Neural progenitor cell (in vitro differentiated cells): ENCODE results near the gene CFAP97D2. TPM values are rescaled to one million over a fixed set of nuclear protein-coding genes. Genes with fewer than 3 reads are reported as not detected.

Experiments
- DNase-seq: peaks from one replicate; pipeline ENCODE4 v3.0.0-alpha.2; 2016; ENCODE audit warnings: low spot score
- H2AFZ ChIP-seq: fragments of 200-600 bp; sonication (generic); replicated peaks from 2 replicates; pipeline ENCODE4 v1.6.1; 2016; ENCODE audit warnings: antibody characterized with exemption
- H3F3A ChIP-seq: fragments of 200-600 bp; sonication (generic); 2 replicates; pipeline ENCODE4 v1.6.1; 2016; ENCODE audit warnings: antibody characterized with exemption, low read depth
- H3K27ac ChIP-seq: fragments of 200-600 bp; sonication (generic); 2 replicates; pipeline ENCODE4 v1.5.1; 2016; ENCODE audit warnings: mild to moderate bottlenecking
- H3K27me3 ChIP-seq: fragments of 200-600 bp; sonication (generic); 2 replicates; pipeline ENCODE4 v1.6.1; 2016; ENCODE audit warnings: mild to moderate bottlenecking, moderate library complexity
- H3K36me3 ChIP-seq: fragments of 200-600 bp; sonication (generic); 2 replicates; pipeline ENCODE4 v1.5.1; 2016
- H3K4me1 ChIP-seq: fragments of 200-600 bp; sonication (generic); 2 replicates; pipeline ENCODE4 v1.6.1; 2016; ENCODE audit warnings: mixed run types
- H3K4me2 ChIP-seq: fragments of 200-600 bp; sonication (generic); 2 replicates; pipeline ENCODE4 v1.6.1; 2016
- H3K4me3 ChIP-seq: fragments of 200-600 bp; sonication (generic); 2 replicates; pipeline ENCODE4 v1.5.1; 2016
- H3K79me2 ChIP-seq: fragments of 200-600 bp; sonication (generic); 2 replicates; pipeline ENCODE4 v1.6.1; 2016; ENCODE audit warnings: low read depth
- H3K9ac ChIP-seq: fragments of 200-600 bp; sonication (generic); 2 replicates; pipeline ENCODE4 v1.6.1; 2016
- H3K9me3 ChIP-seq: fragments of 200-600 bp; sonication (generic); 2 replicates; pipeline ENCODE4 v1.5.1; 2016; ENCODE audit warnings: low read depth
- H4K20me1 ChIP-seq: fragments of 200-600 bp; sonication (generic); 2 replicates; pipeline ENCODE4 v1.6.1; 2016; ENCODE audit warnings: low read depth
- H3K27ac Mint-ChIP-seq: 3 replicates; pipeline ENCODE4 v1.8.0; 2021; ENCODE audit warnings: mixed read lengths
- H3K27me3 Mint-ChIP-seq: 2 replicates; pipeline ENCODE4 v1.8.0; 2022; ENCODE audit warnings: low read depth, mild to moderate bottlenecking, inconsistent platforms, moderate library complexity, mixed read lengths; ENCODE audit not compliant: insufficient read depth
- H3K36me3 Mint-ChIP-seq: 3 replicates; pipeline ENCODE4 v1.8.0; 2021; ENCODE audit warnings: mixed read lengths
- H3K4me1 Mint-ChIP-seq: 3 replicates; pipeline ENCODE4 v1.8.0; 2021; ENCODE audit warnings: mixed read lengths
- H3K4me3 Mint-ChIP-seq: 3 replicates; pipeline ENCODE4 v1.8.0; 2021; ENCODE audit warnings: mild to moderate bottlenecking, moderate library complexity, mixed read lengths
- H3K9me3 Mint-ChIP-seq: 3 replicates; pipeline ENCODE4 v1.8.0; 2020; ENCODE audit warnings: mixed read lengths
- CTCF ChIP-seq: fragments of 200-600 bp; sonication (generic); IDR thresholded peaks from 2 replicates; pipeline ENCODE4 v1.5.1; 2017; ENCODE audit warnings: antibody characterized with exemption, mild to moderate bottlenecking
- EZH2 ChIP-seq: fragments of 200-600 bp; sonication (generic); IDR thresholded peaks from 2 replicates; pipeline ENCODE4 v1.6.1; 2017; ENCODE audit warnings: antibody characterized with exemption, mild to moderate bottlenecking, moderate library complexity
- EZH2phosphoT487 ChIP-seq: fragments of 200-600 bp; sonication (generic); IDR thresholded peaks from 2 replicates; pipeline ENCODE4 v1.6.1; 2017; ENCODE audit warnings: antibody characterized with exemption
- total RNA-seq: library from RNA; depleted of rRNA; stranded (reverse); fragments of >200 nt; gene quantifications from 2 replicates; pipeline ENCODE4 v1.2.3, GENCODE V29; 2015; ENCODE audit warnings: low replicate concordance

Gene CFAP97D2
- total RNA-seq, 1 donor from 2014 or later = not detected

DNA sequence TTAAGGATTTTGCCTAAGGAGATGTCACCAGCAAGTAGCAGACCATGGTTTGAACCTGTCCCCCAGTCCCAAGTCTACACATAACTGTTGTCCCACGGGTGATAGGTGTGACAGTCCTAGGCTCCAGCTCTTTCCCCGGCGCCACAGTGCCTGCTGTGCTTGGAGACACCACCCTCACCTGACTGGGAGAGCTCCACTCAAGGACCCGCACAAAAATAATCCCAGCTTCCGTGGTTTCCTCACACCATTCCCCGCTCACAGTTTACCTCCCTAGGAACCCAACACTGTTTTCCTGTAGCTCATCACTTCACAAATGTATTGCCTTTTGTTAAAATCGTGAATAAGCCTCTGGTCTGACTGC, 26.8 kb upstream of the CFAP97D2 start:
- Histone ChIP-seq H3K9me3 (no peaks in the 10 kb centered on the region), H3K4me3 (no peak overlapping the region), H3K36me3 (no peaks in the 10 kb centered on the region), H3F3A (no peaks in the 10 kb centered on the region), H3K27ac (no peak overlapping the region), H2AFZ (no peak overlapping the region), H3K4me2 (no peak overlapping the region), H4K20me1 (no peaks in the 10 kb centered on the region), H3K27me3 (no peaks in the 10 kb centered on the region), H3K4me1 (peaks cover 6% of the 10 kb centered on the region), H3K9ac (no peak overlapping the region), H3K79me2 (no peaks in the 10 kb centered on the region)
- peaks cover 34% of the 10 kb centered on the region for H3K4me1 Mint-ChIP-seq
- H3K36me3 Mint-ChIP-seq = no peaks in the 10 kb centered on the region
- peak overlapping the region; percentile 46 for H3K27ac Mint-ChIP-seq
- no peaks in the 10 kb centered on the region for H3K9me3 Mint-ChIP-seq
- TF ChIP-seq EZH2phosphoT487 = no peak
- no peak for TF ChIP-seq EZH2
- TF ChIP-seq CTCF = no peak
- no peak for DNase-seq
- no peak overlapping the region for H3K4me3 Mint-ChIP-seq
- peaks cover 14% of the 10 kb centered on the region for H3K27me3 Mint-ChIP-seq

- peak overlapping the region; percentile 46 for H3K27ac Mint-ChIP-seq
- Histone ChIP-seq H3K27ac (no peak overlapping the region), H3K27me3 (no peaks in the 10 kb centered on the region)
Measured at GRCh38 chr13:114152831-114153371, 26.2 kb upstream of the CFAP97D2 start.

DNA sequence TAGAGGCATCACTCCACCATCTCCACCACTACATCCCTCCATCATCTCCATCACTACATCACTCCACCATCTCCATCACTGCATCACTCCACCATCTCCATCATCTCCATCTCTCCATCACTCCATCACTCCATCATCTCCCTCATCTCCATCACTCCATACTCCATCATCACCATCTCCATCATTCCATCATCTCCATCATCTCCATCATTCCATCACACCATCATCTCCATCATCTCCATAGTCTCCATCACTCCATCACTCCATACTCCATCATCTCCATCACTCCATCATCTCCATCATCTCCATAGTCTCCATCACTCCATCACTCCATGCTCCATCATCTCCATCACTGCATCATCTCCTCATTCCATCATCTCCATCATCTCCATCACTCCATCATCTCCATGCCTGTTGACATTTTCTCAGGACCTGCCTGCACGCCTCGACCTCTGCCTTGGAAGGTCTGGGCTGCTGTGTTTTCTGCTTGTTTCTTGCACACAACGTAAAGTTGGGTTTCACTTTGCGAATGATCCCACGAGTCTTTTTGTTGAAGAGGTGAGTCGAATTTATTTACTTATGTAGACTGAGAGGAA, 25.5 kb upstream of the CFAP97D2 start:
- H3K9me3 Mint-ChIP-seq = no peaks in the 10 kb centered on the region
- no peak overlapping the region for H3K27ac Mint-ChIP-seq
- Histone ChIP-seq H3K27ac (no peak overlapping the region), H3K79me2 (no peaks in the 10 kb centered on the region), H2AFZ (no peak overlapping the region), H3K4me1 (peaks cover 6% of the 10 kb centered on the region), H3F3A (no peaks in the 10 kb centered on the region), H3K9me3 (no peaks in the 10 kb centered on the region), H3K36me3 (no peaks in the 10 kb centered on the region), H4K20me1 (no peaks in the 10 kb centered on the region), H3K4me2 (no peak overlapping the region), H3K27me3 (no peaks in the 10 kb centered on the region), H3K4me3 (no peak overlapping the region), H3K9ac (no peak overlapping the region)
- H3K4me3 Mint-ChIP-seq = no peak overlapping the region
- H3K4me1 Mint-ChIP-seq = peaks cover 34% of the 10 kb centered on the region
- no peak for DNase-seq
- TF ChIP-seq EZH2 = no peak
- TF ChIP-seq CTCF = no peak
- TF ChIP-seq EZH2phosphoT487 = no peak
- peaks cover 18% of the 10 kb centered on the region for H3K27me3 Mint-ChIP-seq
- no peaks in the 10 kb centered on the region for H3K36me3 Mint-ChIP-seq

More at GRCh38 chr13:114152831-114153371, 26.2 kb upstream of the CFAP97D2 start:
- no peaks in the 10 kb centered on the region for H3F3A ChIP-seq
- Mint-ChIP-seq H3K4me1 (peaks cover 32% of the 10 kb centered on the region), H3K4me3 (no peak overlapping the region), H3K36me3 (no peaks in the 10 kb centered on the region), H3K27me3 (peaks cover 15% of the 10 kb centered on the region), H3K9me3 (no peaks in the 10 kb centered on the region)
- H3K79me2 ChIP-seq = no peaks in the 10 kb centered on the region
- peak overlapping the region; percentile 10 for H3K4me2 ChIP-seq
- no peaks in the 10 kb centered on the region for H3K9me3 ChIP-seq
- DNase-seq = peak; percentile 44
- no peaks in the 10 kb centered on the region for H3K36me3 ChIP-seq
- no peak overlapping the region for H3K9ac ChIP-seq
- no peak overlapping the region for H3K4me3 ChIP-seq
- no peaks in the 10 kb centered on the region for H4K20me1 ChIP-seq
- peaks cover 6% of the 10 kb centered on the region for H3K4me1 ChIP-seq
- TF ChIP-seq CTCF (no peak), EZH2phosphoT487 (no peak), EZH2 (no peak)
- no peak overlapping the region for H2AFZ ChIP-seq
